ENCODE results near the gene HOXA10.

Gene HOXA10

DNA sequence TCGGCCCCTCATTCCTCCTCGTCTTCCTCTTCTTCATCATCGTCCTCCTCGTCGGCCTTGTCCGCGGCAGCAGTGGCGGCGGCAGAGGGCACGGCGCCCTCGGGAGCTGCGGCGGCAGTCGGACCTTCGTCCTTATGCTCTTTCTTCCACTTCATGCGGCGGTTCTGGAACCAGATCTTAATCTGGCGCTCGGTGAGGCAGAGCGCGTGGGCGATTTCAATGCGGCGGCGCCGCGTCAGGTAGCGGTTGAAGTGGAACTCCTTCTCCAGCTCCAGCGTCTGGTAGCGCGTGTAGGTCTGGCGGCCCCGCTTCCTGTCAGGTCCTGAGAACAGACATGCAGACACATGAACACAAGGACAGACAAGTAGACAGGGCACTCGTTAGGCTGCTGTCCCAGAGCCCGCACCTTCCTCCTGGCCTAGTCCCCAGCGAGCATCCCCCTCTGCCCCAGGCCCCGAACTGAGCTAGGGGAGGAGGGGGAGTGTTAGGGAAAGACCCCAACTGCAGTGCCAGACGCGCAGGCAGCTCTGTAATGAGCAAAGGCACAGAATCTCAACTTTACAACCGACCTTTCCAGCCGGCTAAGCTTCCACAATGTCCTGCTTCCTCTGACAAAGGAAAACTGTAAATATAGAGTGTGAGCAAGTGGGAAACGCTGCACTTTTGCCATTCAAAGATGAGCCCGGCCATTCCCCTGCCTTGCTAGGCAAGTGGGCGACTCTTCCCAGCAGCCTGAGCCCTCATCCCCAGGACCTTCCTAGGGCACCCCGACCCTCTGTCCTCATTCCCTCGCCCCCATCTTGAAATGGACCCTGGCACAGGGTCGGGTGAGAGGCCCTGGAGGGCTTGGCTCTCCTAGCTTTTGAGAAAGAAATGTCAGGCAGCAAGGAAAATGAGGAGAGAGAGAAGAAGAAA is 19.0 kb downstream of the HOXA10 start:
- DNase-seq: no peak

DNA sequence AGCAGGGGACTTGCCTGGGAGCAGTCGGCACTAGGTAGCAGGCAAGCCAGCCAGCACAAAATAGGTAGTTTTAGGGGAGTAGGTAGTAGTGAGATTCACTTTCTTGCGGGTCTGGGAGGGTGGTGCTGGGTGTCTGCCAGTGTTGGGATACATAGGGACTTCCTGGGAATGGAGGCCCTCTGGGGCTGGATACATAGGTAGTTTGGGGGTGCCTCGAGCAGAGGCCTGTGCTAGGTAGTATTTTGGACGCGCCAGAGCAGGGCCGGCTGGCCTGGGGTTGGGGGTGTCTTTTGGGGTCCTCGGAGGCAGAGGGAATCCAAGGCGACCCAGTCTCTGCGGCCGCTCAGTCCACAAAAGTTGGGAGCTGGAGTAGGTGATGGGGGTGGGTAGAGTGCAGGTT is 19.8 kb downstream of the HOXA10 start:
- DNase-seq: no peak

DNA sequence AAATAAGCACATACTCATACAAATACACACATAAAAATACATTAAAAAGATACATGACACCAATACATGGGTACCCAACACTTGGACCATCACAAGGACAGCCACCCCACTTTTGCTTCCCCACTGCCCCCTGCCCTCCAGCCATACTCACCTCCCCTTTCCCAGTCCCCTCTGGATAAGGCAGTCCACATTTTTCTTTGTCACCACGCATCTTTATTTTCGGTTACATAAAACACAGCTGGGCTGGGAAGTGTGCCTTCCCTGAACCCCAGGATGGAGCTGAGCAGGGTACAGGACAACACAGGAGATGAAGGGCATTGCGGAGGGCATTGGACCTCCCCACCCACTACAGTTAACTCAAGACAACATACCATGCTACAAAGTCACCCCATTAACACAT is 20.6 kb downstream of the HOXA10 start:
- no peak for DNase-seq

DNA sequence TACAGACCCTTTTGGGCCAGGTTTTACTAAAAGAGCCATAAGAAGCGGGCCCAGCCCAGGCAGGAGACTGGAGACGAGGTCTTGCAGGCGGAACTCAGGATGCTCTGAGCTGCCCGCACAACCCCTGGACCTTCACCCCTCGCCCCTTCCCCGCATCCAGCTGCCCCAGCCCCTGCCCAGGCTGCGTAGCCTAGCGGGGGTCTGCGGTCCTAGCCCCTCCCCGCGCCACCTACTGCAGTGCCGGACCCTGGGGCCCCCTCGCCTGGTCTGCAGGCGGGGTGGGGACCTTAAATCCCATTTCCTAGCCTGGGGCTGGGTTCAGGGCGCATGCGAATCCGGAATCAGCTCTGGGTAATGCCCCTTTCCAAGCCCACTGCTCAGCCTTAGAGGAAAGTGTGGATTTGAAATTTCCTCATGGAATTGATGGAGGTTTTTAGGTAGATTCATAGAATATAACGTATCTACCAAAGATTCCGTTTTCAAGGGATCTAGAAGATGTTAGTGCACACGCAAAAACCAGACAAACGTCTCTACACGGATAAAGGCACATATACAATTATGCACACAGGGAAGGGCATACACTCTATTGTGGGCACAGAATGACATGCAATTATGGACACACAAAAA is 21.2 kb downstream of the HOXA10 start:
- DNase-seq: no peak

DNA sequence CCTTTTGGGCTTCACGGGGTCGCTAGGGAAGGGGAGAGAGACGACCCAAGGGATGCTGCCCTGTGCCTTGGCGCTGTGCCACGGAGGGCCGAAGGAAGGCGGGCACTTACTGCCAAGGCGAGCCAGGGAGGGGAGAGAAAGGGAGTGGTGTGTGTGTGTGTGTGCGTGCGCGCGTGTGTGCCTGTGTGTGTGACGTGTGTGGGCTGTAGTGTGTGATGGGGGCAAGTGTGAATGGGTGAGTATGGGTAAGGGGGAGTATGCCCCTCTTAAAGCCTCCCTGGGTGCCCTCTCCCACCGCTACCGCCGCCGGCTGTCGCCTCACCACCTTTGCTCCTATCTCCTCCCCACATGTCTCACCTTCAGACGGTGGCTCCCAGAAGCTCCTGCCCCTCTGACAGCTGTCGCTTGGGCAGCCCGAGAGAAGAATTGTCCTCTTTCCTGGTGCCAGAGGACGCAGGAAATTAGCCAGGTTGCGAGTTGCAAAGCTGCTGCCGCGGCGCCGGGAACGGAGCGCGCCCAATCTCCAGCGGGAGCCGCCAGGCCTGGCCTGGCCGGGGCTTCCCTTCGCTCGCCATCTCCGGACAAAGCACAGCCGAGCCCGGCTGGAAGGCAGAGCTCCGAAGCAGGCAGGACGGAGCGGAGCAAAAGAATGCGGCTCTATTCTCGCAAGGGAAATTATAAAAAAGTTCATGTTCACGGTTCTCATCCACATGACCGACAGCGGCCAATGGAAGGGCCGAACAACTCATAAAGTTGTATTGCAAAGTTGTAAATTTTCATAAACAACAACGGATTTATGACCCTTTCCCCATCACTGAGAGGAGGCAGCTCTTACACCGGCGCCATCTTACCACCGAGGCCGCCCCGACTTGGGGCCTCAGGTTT is 21.9 kb downstream of the HOXA10 start, which contains the start of gene HOXA3:
TSS of gene HOXA3 (minus strand) at position 653 of the 885 bp plus-strand sequence. CDS start 41,943 bp downstream, outside the sequence.
- no peak for DNase-seq

DNA sequence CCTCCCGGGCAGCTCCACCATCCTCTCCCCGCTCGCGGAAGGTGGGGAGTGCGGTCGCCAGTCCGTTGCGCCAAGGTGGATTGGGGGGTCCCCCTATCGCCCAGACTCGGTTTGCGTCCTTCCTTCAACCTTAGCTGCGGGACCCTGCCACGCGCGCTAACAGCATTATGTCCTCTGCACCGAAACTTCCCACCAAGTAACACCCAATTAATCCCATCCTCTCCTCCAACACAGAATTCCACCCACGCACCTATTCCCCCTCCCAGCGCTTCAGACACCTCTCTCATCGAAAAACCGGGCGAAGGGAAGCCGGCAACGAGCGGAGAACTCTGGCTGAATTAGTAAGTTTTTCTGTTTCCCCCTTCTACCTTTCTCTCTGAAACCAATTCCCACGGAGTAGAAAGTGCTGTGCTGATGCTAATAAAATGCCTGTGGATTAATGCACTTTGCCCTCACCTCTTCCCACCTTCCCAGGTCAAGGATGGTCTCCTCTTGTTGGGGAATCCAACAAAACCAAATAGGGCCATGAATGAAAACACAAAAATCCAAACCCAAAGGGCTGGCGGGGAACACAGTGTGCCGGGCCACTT is 22.7 kb downstream of the HOXA10 start:
- DNase-seq: no peak

DNA sequence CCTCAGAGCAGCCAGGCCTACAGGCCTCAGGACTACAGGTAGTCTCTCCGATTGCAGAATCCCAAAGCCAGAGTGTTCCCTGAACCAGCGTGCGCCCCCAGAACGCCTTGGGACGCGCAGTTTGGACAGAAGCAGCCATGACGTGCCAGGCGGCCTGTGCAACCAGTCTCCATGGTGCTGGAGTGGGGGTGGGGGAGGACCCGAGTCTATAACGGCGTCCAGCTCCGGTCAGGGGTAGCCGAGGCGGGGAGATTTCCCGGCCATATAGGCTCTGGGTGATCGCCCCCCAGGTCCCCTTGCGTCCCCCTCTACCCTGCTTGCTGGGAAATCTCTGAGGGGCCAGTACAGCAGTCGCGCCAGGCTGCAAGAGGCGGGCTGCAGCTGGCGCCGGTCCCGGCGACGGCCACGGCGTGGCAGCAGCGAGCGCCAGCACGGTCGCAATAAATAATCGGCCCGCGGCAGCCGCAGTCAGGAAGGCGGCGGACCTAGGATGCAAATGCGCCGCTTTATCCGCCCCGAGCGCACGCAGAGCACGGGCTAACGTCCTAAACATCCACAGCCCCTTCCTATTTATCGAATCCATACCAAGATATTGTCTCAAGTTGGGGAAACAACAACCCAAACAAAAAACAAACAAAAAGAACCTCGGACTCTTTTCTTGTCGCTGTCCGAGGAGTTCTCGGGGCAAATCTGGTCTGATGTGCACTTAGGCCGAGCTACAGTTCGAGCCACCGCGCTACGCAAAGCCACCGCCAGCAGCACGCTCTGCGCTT is 23.4 kb downstream of the HOXA10 start:
- DNase-seq: peak; percentile 66

DNA sequence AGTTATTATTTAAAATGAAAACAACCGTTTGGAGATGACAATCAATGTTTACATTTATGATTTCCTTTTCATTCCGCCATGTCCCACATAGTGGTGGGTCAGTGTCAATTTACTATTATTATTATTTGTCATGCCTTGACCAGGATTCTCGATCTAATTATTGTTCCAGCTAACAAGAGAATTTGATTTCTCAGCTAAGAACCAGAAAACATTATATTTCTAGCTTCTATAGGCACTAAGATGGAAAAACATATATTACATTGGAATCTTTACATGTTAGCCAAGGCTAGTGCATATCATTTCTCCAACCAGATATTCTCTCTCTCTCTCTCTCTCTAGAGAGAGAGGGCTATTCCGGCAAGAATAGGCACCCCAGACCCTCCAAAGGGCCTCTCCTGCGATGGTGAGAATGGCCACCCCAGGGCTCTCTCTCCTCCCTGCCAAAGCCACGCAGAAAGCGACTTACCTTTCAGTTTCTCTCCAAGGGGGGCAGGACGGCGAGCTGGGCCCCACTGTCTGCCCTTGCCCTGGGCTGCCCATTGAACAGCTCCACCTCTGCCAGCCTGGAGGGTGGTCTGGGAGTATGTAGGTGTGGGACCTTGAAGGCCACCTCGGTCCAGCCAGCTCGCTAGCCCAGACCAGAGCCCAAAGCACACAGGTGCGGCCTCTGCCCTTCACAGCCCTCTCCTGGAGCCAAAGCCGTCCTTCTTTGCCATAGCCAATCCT is 24.1 kb downstream of the HOXA10 start:
- no peak for DNase-seq

DNA sequence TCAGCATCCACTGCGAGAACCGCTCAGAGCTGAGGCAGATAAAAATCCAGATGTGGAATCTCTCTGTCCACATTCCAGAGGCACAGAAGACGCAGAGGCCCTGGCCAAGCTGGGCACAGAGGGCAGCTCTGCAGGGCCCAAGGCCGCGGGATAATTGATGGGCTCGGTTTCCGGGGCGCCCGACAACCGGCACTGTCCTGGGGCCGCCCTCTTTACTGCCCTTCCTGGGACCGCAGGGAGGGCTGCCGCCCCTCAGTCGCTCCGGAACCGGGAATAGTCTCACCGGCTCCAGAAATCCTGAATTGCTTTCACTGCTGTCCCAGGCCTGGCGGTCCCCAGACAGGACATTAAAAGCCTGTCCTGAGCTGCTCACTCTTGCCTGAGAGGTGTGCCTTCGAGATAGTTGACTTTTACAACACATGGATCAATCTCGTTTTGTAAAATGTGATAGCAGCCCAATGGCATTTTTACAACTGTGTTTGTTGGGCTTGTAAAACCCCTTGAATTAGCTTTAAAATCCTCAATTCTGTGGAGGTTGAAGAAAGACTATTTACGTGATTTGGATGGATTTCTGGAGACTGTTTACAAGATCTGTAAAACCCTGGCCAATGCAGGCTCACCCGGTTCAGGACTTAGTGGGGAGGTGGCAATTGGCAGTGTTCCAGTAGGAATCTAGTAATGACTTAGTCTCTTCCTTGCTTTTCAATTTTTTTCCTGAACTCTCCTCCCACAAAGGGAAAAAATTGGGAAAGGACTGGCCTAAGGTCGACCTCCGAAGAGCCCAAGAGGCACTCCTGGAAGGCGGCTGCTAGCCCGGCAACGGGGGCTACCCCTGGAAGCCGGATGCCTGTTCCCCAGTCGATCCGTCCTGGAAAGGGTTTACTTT is 25.1 kb downstream of the HOXA10 start:
- DNase-seq: no peak

DNA sequence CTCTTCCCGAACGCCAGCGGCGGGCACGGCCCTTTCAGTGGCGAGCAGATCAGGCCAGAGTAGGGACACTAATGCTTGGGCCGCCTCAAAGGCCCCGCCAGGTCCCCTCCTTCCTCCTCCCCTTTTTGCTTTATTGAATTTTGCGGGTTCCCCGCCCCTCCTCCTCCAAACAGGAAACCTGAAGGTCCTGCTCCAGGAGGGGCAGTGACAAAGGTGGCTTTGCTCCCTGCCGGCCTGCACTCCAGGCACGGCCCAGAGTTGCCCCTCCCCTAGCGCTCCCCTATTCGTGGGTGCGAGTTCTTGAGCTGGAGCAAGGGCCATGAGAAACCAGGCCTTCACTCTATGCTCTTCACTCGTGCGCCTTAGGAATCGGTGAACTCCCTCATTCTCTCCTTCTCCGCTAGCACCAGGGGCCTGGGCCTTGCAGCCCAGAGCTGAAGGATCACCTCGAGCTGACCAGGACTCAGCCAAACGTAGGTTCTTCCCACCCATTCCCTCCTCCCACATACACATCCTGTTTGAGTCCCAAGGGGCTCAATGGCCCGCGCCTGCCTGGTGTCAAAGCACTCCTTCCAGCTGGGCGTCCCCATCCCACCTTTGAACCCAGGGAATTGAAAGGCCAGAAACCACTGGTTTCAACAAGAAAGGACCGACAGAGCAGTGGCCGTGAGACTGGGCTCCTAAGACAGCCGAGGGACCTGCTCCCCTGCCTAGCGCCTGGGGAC is 25.9 kb downstream of the HOXA10 start:
- DNase-seq: no peak

DNA sequence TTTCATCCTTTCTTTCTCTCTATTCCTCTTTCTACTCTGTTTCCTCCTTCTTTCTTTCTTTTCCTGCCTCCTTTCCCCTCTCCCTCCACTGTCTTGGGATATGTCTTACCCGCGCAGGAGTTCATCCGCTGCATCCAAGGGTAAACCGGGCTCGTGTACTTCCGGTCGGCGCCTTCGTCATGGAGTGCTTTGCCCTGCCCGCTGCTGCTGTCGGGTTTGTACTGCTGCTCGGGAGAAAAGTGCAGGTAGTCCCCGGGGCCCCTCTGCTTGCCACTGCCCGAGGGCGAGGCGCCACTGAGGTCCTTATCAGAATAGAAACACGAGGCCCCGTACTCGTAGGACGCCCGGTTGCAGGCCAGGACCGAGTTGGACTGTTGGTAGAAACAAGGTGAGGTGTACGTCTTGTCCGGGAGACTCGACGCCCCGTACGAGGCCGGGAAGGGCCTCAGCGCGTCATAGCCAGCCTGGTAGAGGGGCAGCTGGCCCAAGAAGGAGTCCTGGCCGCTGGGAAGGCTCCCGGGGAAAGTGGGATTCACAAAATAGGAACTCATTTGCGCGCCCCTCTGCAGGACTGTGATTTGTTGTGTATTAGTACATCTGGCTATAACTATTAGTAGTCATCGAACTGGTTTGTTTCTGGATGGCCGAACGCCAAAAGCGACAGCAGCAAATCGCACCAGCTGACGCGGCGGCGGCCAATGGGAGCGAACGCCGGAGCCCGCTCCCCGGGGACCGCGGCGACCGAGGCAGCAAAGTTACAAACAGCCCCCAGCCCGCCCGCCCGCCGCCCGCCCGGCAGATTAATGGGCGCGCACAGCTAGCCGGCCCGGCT is 26.7 kb downstream of the HOXA10 start, which contains the start of gene HOXA6:
TSS of gene HOXA6 (minus strand) at position 576 of the 832 bp plus-strand sequence. CDS start at position 551, 25 bp downstream.
- DNase-seq: no peak

DNA sequence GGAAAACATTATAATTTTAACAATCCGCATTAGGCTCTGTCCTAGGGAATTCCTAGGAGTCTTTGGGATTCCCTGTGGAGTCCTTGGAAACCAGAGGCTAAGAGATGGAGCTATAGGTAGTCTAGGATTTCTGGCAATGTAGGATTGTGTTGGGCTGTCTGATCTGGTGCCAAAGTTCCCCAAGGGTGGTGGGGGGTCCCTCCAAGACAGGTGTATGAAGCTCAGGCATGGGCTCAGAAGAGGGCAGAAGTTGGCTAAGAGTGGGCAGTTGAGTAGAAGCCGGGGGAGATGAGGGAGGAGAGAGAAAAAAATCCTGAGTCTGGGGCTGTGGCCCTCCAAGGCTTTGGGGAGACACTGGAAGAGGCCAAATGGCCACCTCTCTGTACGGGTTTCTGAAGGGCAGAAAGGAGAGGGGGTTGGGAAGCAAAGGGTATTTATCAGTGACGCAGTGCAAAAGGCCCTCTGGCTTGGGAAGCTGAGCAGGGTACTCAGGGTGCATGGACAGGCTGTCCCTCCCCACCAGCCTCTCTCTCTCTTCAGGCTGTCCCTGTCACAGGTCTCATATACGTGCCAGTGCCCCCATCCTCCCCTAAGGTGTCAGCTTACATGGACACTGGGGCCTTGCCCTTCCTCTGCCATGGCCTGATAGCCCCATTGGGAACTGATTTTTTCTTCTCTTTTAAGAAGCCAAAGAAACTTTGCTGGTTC is 27.5 kb downstream of the HOXA10 start:
- no peak for DNase-seq

DNA sequence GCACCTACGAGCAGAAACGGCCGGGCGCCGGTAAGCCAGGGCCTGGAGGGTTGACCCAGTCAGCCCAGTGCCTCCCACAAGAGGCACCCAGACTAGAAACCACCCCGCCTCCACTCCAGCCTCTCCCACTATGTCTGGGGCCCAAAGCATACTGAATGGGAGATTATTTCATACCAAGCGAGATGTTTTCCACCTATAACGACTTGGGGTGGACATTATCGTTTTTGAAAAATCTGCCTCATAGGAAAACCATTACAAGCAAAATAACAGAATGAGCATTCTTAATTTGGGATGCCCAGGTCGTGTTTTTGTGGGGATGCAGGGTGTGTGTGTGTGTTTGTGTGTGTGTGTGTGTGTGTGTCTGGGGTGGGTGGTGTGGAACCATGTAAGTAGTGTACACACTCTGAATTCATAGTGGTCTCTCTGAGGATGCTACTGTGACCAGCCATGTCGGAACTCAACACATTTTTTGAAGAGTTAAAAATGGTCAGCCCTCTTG is 28.2 kb downstream of the HOXA10 start:
- no peak for DNase-seq

DNA sequence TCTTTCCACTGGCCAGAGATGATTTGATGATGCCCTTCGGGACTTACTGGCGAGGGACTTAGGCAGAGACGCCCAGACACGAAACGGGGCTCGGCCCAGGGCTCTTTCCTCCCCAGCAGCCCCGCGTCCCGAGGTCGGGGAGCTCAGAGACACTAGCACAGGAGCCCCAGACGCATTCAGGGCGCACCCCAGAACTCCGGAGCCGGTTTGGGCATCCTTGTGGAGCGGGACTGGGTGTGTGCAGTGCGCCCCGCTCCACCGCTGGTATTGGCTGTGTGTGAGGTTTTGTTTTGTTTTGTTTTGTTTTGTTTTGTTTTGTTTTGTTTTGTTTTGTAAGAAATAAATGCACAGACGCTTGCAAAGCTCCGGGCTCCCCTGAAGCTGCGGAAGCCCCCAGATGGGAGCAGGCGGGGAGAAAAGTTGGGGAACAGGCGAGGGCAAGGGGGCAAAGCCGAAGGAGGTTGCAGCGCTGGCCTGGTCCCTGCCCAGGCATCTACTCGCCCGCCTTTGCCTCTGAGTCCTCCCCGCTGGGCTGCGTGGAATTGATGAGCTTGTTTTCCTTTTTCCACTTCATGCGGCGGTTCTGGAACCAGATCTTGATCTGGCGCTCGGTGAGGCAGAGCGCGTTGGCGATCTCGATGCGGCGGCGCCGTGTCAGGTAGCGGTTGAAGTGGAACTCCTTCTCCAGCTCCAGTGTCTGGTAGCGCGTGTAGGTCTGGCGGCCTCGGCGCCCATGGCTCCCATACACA is 28.8 kb downstream of the HOXA10 start:
- no peak for DNase-seq

DNA sequence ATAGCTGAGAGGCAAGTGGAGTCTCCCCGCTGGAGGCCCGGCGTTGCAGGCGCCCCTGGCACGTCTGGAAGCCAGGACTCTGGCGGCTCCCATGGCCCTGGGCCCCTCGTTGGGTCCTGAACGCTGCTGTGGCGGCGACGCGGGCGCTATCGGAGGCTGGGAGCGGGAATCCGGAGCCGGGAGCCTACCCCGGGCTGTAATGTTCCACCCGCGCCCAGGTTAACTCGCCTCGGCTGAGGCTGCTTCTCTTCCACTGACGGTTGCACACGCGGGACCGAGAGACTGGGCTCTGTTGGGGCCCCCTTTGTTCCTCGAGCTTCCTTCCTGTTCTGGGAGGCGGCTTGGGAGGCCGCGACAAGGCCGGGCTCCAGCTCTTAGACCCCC is 29.3 kb downstream of the HOXA10 start:
- DNase-seq: no peak

DNA sequence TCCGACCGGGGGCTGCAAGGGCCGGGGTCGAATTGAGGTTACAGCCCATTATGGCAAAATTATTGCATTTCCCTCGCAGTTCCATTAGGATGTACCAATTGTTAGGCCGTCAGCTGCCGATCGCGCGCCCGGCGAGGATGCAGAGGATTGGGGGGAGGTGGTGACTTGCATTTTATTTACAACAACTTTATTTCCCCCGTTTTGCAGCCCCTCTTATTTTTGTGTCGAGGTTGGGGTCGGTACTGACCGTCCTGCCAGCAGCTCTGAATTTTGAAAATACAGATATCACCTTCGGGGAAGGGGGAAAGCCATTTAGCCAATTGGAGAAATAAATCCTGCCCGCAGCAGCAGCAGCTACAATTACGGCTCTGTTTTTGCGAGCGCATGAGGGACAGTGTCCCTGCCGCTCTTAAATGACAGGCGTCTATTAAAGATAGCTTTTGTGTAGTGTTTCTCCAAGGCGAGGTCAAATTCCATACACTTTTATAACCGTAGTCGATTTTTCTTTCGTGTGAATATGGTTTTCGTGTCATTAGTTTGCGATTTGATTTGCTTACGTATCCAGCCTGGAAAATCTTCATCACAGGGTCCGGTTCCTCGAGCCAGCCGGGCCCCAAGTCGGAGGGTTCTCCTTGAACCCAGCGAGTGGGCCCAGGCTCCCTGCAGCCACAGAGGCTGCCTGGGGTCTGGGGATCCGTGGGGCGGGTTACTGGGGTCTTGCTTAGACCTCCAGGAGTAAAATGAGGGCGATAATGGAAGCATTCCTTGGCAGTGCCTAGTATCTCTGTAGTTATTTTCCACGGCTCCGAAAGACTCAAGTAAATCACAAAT is 30.0 kb downstream of the HOXA10 start:
- no peak for DNase-seq
